ENCODE results near the gene FHIP1B. TPM values are rescaled to one million over a fixed set of nuclear protein-coding genes. Genes with fewer than 3 reads are reported as not detected.
A peak's percentile ranks its signal among the peaks of the same experiment; 100 is the strongest.

Gene FHIP1B
- total RNA-seq, 4 donors from 2014 or later: 67.8 to 133 (median 90.9) TPM

- TF ChIP-seq, protein P1, sequence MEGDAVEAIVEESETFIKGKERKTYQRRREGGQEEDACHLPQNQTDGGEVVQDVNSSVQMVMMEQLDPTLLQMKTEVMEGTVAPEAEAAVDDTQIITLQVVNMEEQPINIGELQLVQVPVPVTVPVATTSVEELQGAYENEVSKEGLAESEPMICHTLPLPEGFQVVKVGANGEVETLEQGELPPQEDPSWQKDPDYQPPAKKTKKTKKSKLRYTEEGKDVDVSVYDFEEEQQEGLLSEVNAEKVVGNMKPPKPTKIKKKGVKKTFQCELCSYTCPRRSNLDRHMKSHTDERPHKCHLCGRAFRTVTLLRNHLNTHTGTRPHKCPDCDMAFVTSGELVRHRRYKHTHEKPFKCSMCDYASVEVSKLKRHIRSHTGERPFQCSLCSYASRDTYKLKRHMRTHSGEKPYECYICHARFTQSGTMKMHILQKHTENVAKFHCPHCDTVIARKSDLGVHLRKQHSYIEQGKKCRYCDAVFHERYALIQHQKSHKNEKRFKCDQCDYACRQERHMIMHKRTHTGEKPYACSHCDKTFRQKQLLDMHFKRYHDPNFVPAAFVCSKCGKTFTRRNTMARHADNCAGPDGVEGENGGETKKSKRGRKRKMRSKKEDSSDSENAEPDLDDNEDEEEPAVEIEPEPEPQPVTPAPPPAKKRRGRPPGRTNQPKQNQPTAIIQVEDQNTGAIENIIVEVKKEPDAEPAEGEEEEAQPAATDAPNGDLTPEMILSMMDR (IDR thresholded peaks at IDR 0.05): no peak
- TF ChIP-seq POLR2AphosphoS5 (IDR thresholded peaks at IDR 0.05) (no peak), EP300 (IDR thresholded peaks at IDR 0.05) (no peak), POLR2A (IDR thresholded peaks at IDR 0.05) (no peak)
- no peak overlapping the region for H3K27ac ChIP-seq
- 100% methylated on average over 1 of the region's 1 CpG for WGBS
Measured at GRCh38 chr11:6204706-6205105, 29.7 kb downstream of the FHIP1B start.

DNA sequence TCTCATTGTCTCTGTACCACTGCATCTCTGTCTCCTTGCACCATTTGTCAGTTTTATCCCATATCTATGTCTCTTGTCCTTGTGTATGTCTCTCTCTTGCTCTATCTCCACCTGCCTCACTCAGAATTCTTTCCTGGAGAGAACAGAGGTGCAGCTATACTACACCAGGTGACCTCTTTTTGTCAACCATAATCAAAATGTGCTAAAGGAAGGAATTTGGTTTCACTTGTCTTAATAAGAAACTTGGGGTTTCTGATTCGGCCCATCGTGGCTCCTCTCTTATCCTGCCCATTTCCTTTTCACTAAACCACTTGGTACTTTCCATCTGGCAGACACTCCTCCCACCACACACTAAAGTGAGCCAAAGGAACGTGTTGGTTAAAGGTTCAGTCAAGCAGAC lies 31.1 kb downstream of the FHIP1B start:
- DNase-seq (ENCODE audit: low spot score in 2 of 2): no peak
- WGBS: 54% methylated on average over 3 of the region's 3 CpGs
- no peak overlapping the region for H3K4me3 ChIP-seq
- H3K27ac ChIP-seq: no peak overlapping the region
- peaks cover 4% of the 10 kb centered on the region for H3K4me1 ChIP-seq
- TF ChIP-seq POLR2A (IDR thresholded peaks at IDR 0.05): no peak
- TF ChIP-seq, protein P1 (IDR thresholded peaks at IDR 0.05): no peak
- no peaks in the 10 kb centered on the region for H3K27me3 ChIP-seq
- no peaks in the 10 kb centered on the region for H3K9me3 ChIP-seq
- peaks cover 32% of the 10 kb centered on the region for H3K36me3 ChIP-seq

More at GRCh38 chr11:6204706-6205105, 29.7 kb downstream of the FHIP1B start:
- Histone ChIP-seq H3K4me1 (peaks cover 4% of the 10 kb centered on the region), H3K36me3 (peaks cover 46% of the 10 kb centered on the region), H3K27me3 (no peaks in the 10 kb centered on the region), H3K4me3 (no peak overlapping the region), H3K9me3 (no peaks in the 10 kb centered on the region)
- no peak for DNase-seq (ENCODE audit: low spot score in 2 of 2)

GRCh38 chr11:6202041-6202440 lies 32.4 kb downstream of the FHIP1B start:
- peaks cover 4% of the 10 kb centered on the region for H3K4me1 ChIP-seq
- no peaks in the 10 kb centered on the region for H3K27me3 ChIP-seq
- no peak for TF ChIP-seq POLR2A (IDR thresholded peaks at IDR 0.05)
- TF ChIP-seq POLR2AphosphoS5 (IDR thresholded peaks at IDR 0.05): no peak
- TF ChIP-seq, protein P1 (IDR thresholded peaks at IDR 0.05): no peak
- no peak for TF ChIP-seq EP300 (IDR thresholded peaks at IDR 0.05)
- no peak overlapping the region for H3K4me3 ChIP-seq
- H3K27ac ChIP-seq: no peak overlapping the region
- WGBS: 81% methylated on average over 1 of the region's 1 CpG
- peaks cover 19% of the 10 kb centered on the region for H3K36me3 ChIP-seq
- no peak for DNase-seq (ENCODE audit: low spot score in 2 of 2)
- H3K9me3 ChIP-seq: no peaks in the 10 kb centered on the region

- H3K4me1 ChIP-seq: peaks cover 4% of the 10 kb centered on the region
- no peak overlapping the region for H3K4me3 ChIP-seq
- no peaks in the 10 kb centered on the region for H3K9me3 ChIP-seq
- H3K27ac ChIP-seq: no peak overlapping the region
- TF ChIP-seq, protein P1 (IDR thresholded peaks at IDR 0.05): no peak
- TF ChIP-seq EP300 (IDR thresholded peaks at IDR 0.05) (no peak), POLR2A (IDR thresholded peaks at IDR 0.05) (no peak), POLR2AphosphoS5 (IDR thresholded peaks at IDR 0.05) (no peak)
- no peaks in the 10 kb centered on the region for H3K27me3 ChIP-seq
- DNase-seq (ENCODE audit: low spot score in 2 of 2): no peak
- peaks cover 14% of the 10 kb centered on the region for H3K36me3 ChIP-seq
- WGBS: 34% methylated on average over 1 of the region's 2 CpGs
Measured at GRCh38 chr11:6201481-6201880, 33.0 kb downstream of the FHIP1B start.

- DNase-seq (ENCODE audit: low spot score in 2 of 2): no peak
- peaks cover 13% of the 10 kb centered on the region for H3K36me3 ChIP-seq
- peaks cover 4% of the 10 kb centered on the region for H3K4me1 ChIP-seq
- no peaks in the 10 kb centered on the region for H3K9me3 ChIP-seq
- TF ChIP-seq, protein P1 (IDR thresholded peaks at IDR 0.05): no peak
- TF ChIP-seq POLR2AphosphoS5 (IDR thresholded peaks at IDR 0.05): peak in 1 of 3 donors; percentile 64
- no peaks in the 10 kb centered on the region for H3K27me3 ChIP-seq
- WGBS: 72% methylated on average over 4 of the region's 4 CpGs
- no peak overlapping the region for H3K27ac ChIP-seq
- H3K4me3 ChIP-seq: no peak overlapping the region
Measured at GRCh38 chr11:6200975-6201374, 33.5 kb downstream of the FHIP1B start.

All from suprapubic skin (tissue), 4 donors.